H9 (cell line): ENCODE results near the gene CTSE. TPM values are rescaled to one million over a fixed set of nuclear protein-coding genes. Genes with fewer than 3 reads are reported as not detected.

Source experiments
- DNase-seq: peaks from one replicate; pipeline ENCODE4 v3.0.0-alpha.2; 2017
- H2AFZ ChIP-seq: one replicate; pipeline ENCODE4 v1.6.1; 2013; ENCODE audit warnings: mild to moderate bottlenecking, low read length, control low read depth, moderate library complexity
- H2AK5ac ChIP-seq: 2 replicates; pipeline ENCODE4 v1.6.1; 2013; ENCODE audit warnings: low read length, control low read depth, mixed read lengths; ENCODE audit not compliant: insufficient read length
- H2BK120ac ChIP-seq: one replicate; pipeline ENCODE4 v1.6.1; 2013; ENCODE audit warnings: low read depth, mild to moderate bottlenecking, low read length, control low read depth, inconsistent platforms; ENCODE audit not compliant: poor library complexity, severe bottlenecking
- H2BK12ac ChIP-seq: 2 replicates; pipeline ENCODE4 v1.6.1; 2013; ENCODE audit warnings: low read length, control low read depth, mixed read lengths, low read depth; ENCODE audit not compliant: insufficient read length
- H2BK15ac ChIP-seq: 2 replicates; pipeline ENCODE4 v1.6.1; 2013; ENCODE audit warnings: low read depth, low read length, control low read depth
- H2BK20ac ChIP-seq: one replicate; pipeline ENCODE4 v1.6.1; 2013; ENCODE audit warnings: low read depth, mild to moderate bottlenecking, low read length, control low read depth, inconsistent platforms; ENCODE audit not compliant: poor library complexity, severe bottlenecking
- H2BK5ac ChIP-seq: 2 replicates; pipeline ENCODE4 v1.6.1; 2013; ENCODE audit warnings: low read length, control low read depth, mixed read lengths; ENCODE audit not compliant: insufficient read length
- H3K14ac ChIP-seq: 2 replicates; pipeline ENCODE4 v1.6.1; 2013; ENCODE audit warnings: low read length, control low read depth; ENCODE audit not compliant: insufficient read depth
- H3K18ac ChIP-seq: 2 replicates; pipeline ENCODE4 v1.6.1; 2013; ENCODE audit warnings: low read depth, mild to moderate bottlenecking, mixed read lengths, low read length, control low read depth; ENCODE audit not compliant: insufficient read length
- H3K23ac ChIP-seq: 2 replicates; pipeline ENCODE4 v1.6.1; 2013; ENCODE audit warnings: low read length, control low read depth, mixed read lengths, low read depth; ENCODE audit not compliant: insufficient read length
- H3K23me2 ChIP-seq: 2 replicates; pipeline ENCODE4 v1.6.1; 2013; ENCODE audit warnings: low read depth, mild to moderate bottlenecking, mixed read lengths, low read length, control low read depth; ENCODE audit not compliant: insufficient read length, poor library complexity, severe bottlenecking
- H3K27ac ChIP-seq: 2 replicates; pipeline ENCODE4 v1.5.1; 2013; ENCODE audit warnings: low read length, control low read depth, mixed read lengths, low read depth; ENCODE audit not compliant: insufficient read length
- H3K27me3 ChIP-seq: 2 replicates; pipeline ENCODE4 v1.6.1; 2013; ENCODE audit warnings: low read length, control low read depth, inconsistent platforms; ENCODE audit not compliant: insufficient read depth
- H3K4ac ChIP-seq: 2 replicates; pipeline ENCODE4 v1.6.1; 2013; ENCODE audit warnings: low read depth, mild to moderate bottlenecking, control low read depth, inconsistent platforms, low read length, moderate library complexity
- H3K4me1 ChIP-seq: 2 replicates; pipeline ENCODE4 v1.6.1; 2013; ENCODE audit warnings: low read length, control low read depth, inconsistent platforms; ENCODE audit not compliant: insufficient read depth
- H3K4me2 ChIP-seq: 2 replicates; pipeline ENCODE4 v1.6.1; 2013; ENCODE audit warnings: low read length, control low read depth, mixed read lengths; ENCODE audit not compliant: insufficient read length, insufficient read depth
- H3K56ac ChIP-seq: 2 replicates; pipeline ENCODE4 v1.6.1; 2013; ENCODE audit warnings: low read depth, mild to moderate bottlenecking, mixed read lengths, low read length, control low read depth; ENCODE audit not compliant: insufficient read length
- H3K79me1 ChIP-seq: 2 replicates; pipeline ENCODE4 v1.6.1; 2013; ENCODE audit warnings: low read depth, mild to moderate bottlenecking, moderate library complexity, low read length, control low read depth, inconsistent platforms; ENCODE audit not compliant: insufficient read depth, poor library complexity, severe bottlenecking
- H3K79me2 ChIP-seq: 2 replicates; pipeline ENCODE4 v1.6.1; 2013; ENCODE audit warnings: low read length, control low read depth, inconsistent platforms; ENCODE audit not compliant: insufficient read depth
- H3K9ac ChIP-seq: 2 replicates; pipeline ENCODE4 v1.6.1; 2013; ENCODE audit warnings: low read length, control low read depth, mixed read lengths; ENCODE audit not compliant: insufficient read length; ENCODE audit errors: extremely low read depth
- H3K9me3 ChIP-seq: one replicate; pipeline ENCODE4 v1.6.1; 2013; ENCODE audit warnings: low read depth, low read length, inconsistent platforms; ENCODE audit not compliant: control insufficient read depth
- H3T11ph ChIP-seq: one replicate; pipeline ENCODE4 v1.6.1; 2013; ENCODE audit warnings: mild to moderate bottlenecking, low read length, control low read depth, inconsistent platforms
- H4K20me1 ChIP-seq: one replicate; pipeline ENCODE4 v1.6.1; 2013; ENCODE audit not compliant: control insufficient read depth, insufficient read length, insufficient read depth
- H4K5ac ChIP-seq: 2 replicates; pipeline ENCODE4 v1.6.1; 2013; ENCODE audit warnings: low read depth, mild to moderate bottlenecking, mixed read lengths, low read length, control low read depth; ENCODE audit not compliant: insufficient read length
- H4K8ac ChIP-seq: replicated peaks from 2 replicates; pipeline ENCODE4 v1.6.1; 2013; ENCODE audit warnings: low read length, control low read depth, mixed read lengths, low read depth; ENCODE audit not compliant: insufficient read length
- H4K91ac ChIP-seq: 2 replicates; pipeline ENCODE4 v1.6.1; 2013; ENCODE audit warnings: low read depth, mild to moderate bottlenecking, moderate library complexity, mixed read lengths, low read length, control low read depth; ENCODE audit not compliant: insufficient read length
- H3K27ac Mint-ChIP-seq, 3 experiments: 2 replicates in 2 of 3; 3 replicates in 1 of 3; pipeline ENCODE4 v1.8.0; 2020 to 2021; ENCODE audit warnings: mixed read lengths in 3 of 3, mild to moderate bottlenecking in 1 of 3, moderate library complexity in 1 of 3
- H3K27me3 Mint-ChIP-seq: 2 replicates; pipeline ENCODE4 v1.8.0; 2021; ENCODE audit warnings: low read depth, mild to moderate bottlenecking, moderate library complexity, mixed read lengths
- H3K36me3 Mint-ChIP-seq, 3 experiments: 2 replicates in 2 of 3; 3 replicates in 1 of 3; pipeline ENCODE4 v1.8.0; 2020 to 2021; ENCODE audit warnings: low read depth in 3 of 3, mixed read lengths in 3 of 3; ENCODE audit not compliant: insufficient read depth in 1 of 3
- H3K4me1 Mint-ChIP-seq, 2 experiments: 2 replicates each; pipeline ENCODE4 v1.8.0; 2020; ENCODE audit warnings: mixed read lengths in 2 of 2
- H3K4me3 Mint-ChIP-seq, 2 experiments: 2 replicates in 1 of 2; 3 replicates in 1 of 2; pipeline ENCODE4 v1.8.0; 2020 to 2021; ENCODE audit warnings: mild to moderate bottlenecking in 2 of 2, mixed read lengths in 2 of 2, moderate library complexity in 1 of 2
- H3K9me3 Mint-ChIP-seq, 2 experiments: 2 replicates in 1 of 2; 3 replicates in 1 of 2; pipeline ENCODE4 v1.8.0; 2020; ENCODE audit warnings: mild to moderate bottlenecking in 2 of 2, mixed read lengths in 2 of 2, moderate library complexity in 1 of 2
- WGBS: extraction: QIAGEN DNeasy Blood & Tissue Kit; methylation state at CpG from one replicate; pipeline ENCODE4 v1.1.7; 2013; ENCODE audit warnings: missing lambda C conversion rate, low lambda C conversion rate, mixed read lengths; ENCODE audit not compliant: insufficient read length; ENCODE audit errors: extremely low coverage; 5-methylcytosine and 5-hydroxymethylcytosine counted together
- total RNA-seq: library from RNA; stranded (reverse); gene quantifications from 2 replicates; pipeline ENCODE4 v1.2.1, GENCODE V29; 2021
- TF ChIP-seq, protein P1 (sequence below): fragments of 200-600 bp; sonication (generic); conservative IDR thresholded peaks from 3 replicates; pipeline ENCODE4 v1.8.0; 2021; ENCODE audit warnings: antibody characterized with exemption, mild to moderate bottlenecking

Gene CTSE
- total RNA-seq, 1 experiment from 2014 or later: not detected

DNA sequence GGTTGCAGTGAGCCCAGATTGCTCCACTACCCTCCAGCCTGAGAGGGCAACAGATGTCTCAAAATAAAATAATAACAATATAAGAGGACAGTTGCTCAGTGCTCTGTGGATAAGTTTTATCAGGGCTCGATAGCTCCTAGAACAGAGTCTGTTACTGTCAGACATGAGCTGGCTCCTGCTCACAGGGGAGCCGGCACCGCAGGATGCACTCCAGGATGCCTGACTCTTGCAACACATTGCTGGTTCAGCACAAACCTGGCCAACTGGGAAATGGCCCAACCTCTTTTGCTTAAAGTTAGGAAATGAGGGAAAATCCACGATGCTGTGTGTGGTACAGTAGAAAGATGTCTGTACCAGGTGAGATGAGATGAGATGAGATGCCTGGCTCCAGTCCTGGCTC, 5.8 kb upstream of the CTSE start:
- Histone ChIP-seq H3K18ac (no peak overlapping the region), H4K5ac (no peak overlapping the region), H3K27ac (no peak overlapping the region), H3K4ac (no peak overlapping the region), H4K91ac (no peak overlapping the region), H2BK12ac (no peak overlapping the region), H2BK20ac (no peak overlapping the region), H3K79me1 (no peaks in the 10 kb centered on the region), H2AFZ (no peak overlapping the region), H3K56ac (no peak overlapping the region), H2BK5ac (no peak overlapping the region), H3K23ac (no peak overlapping the region), H3K9ac (no peak overlapping the region), H2BK120ac (no peak overlapping the region), H3K4me1 (no peaks in the 10 kb centered on the region), H3T11ph (no peak overlapping the region), H2BK15ac (no peak overlapping the region), H3K9me3 (no peaks in the 10 kb centered on the region), H3K14ac (no peak overlapping the region), H4K20me1 (no peaks in the 10 kb centered on the region), H3K79me2 (no peaks in the 10 kb centered on the region), H2AK5ac (no peak overlapping the region), H3K23me2 (no peaks in the 10 kb centered on the region), H4K8ac (no peak overlapping the region), H3K4me2 (no peak overlapping the region), H3K27me3 (no peaks in the 10 kb centered on the region)
- H3K4me3 Mint-ChIP-seq: no peak overlapping the region
- no CpG with 5 or more reads among the region's 4 CpGs for WGBS
- H3K4me1 Mint-ChIP-seq: peaks cover 2 to 4% of the 10 kb centered on the region in 2 experiments; a peak in 2 of 4 replicates
- TF ChIP-seq, protein P1, sequence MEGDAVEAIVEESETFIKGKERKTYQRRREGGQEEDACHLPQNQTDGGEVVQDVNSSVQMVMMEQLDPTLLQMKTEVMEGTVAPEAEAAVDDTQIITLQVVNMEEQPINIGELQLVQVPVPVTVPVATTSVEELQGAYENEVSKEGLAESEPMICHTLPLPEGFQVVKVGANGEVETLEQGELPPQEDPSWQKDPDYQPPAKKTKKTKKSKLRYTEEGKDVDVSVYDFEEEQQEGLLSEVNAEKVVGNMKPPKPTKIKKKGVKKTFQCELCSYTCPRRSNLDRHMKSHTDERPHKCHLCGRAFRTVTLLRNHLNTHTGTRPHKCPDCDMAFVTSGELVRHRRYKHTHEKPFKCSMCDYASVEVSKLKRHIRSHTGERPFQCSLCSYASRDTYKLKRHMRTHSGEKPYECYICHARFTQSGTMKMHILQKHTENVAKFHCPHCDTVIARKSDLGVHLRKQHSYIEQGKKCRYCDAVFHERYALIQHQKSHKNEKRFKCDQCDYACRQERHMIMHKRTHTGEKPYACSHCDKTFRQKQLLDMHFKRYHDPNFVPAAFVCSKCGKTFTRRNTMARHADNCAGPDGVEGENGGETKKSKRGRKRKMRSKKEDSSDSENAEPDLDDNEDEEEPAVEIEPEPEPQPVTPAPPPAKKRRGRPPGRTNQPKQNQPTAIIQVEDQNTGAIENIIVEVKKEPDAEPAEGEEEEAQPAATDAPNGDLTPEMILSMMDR: no peak
- no peaks in the 10 kb centered on the region; a peak in 3 of 5 replicates for H3K9me3 Mint-ChIP-seq
- no peaks in the 10 kb centered on the region; the same call in 1 of the 2 replicates for H3K27me3 Mint-ChIP-seq
- no peak overlapping the region for H3K27ac Mint-ChIP-seq
- H3K36me3 Mint-ChIP-seq: no peaks in the 10 kb centered on the region
- DNase-seq: no peak
